ENCODE measurements around the gene HKDC1. TPM values are rescaled to one million over a fixed set of nuclear protein-coding genes. Genes with fewer than 3 reads are reported as not detected.
"Not testable (repeated sequence)": the region's sequence is repeated elsewhere in the genome, so short reads cannot be mapped to it uniquely, and the experiment has no call there.

Gene HKDC1
- total RNA-seq, 4 donors from 2014 or later = 0.06 to 1.5 (median 0.17) TPM; not detected in 1

DNA sequence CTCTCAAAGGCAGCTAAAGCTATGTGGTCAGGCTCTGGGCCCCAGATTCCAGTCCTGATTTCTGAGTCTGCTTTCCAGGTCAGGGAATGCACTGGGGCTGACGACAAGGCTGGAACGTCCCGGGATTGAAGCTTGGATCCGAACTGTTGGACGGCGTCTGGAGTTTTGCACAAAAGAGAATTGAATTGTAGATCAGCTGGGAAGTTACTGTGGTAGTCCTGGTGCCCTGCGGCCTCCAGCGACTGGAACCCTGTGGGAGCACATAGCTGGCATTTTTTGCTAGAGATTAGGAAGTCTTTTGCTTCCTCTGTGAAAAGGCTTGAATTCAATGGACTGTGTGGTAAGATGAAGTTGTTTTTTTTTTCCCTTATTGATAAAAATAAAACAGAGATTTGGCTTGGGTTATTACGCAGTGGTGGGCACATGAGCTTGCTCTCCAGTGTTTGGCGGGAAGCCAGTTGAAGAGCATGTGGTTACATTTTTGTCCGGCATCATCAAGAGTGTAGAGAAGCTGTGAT is 58.4 kb downstream of the HKDC1 start, which contains the start of gene HK1:
TSS of gene HK1 (plus strand) at position 51 of the 518 bp plus-strand sequence.
- H3K4me1 ChIP-seq = peaks cover 0 to 5% (median 0%) of the 10 kb centered on the region in 4 donors
- no peaks in the 10 kb centered on the region for H3K9me3 ChIP-seq

GRCh38 chr10:69279110-69279509 is 59.0 kb downstream of the HKDC1 start:
- intact Hi-C loops (cut with DNase I) = no loop called here
- DNase-seq (ENCODE audit: extremely low spot score) = no peak
- H3K36me3 ChIP-seq = no peaks in the 10 kb centered on the region
- H3K27me3 ChIP-seq = no peaks in the 10 kb centered on the region
- peaks cover 0 to 5% (median 0%) of the 10 kb centered on the region in 4 donors for H3K4me1 ChIP-seq
- TF ChIP-seq EP300 (IDR thresholded peaks at IDR 0.05) (no peak), CTCF (IDR thresholded peaks at IDR 0.05) (no peak)
- no peaks in the 10 kb centered on the region for H3K9me3 ChIP-seq
- no peak overlapping the region for H3K27ac ChIP-seq (replicated peaks in 1 of 4)
- WGBS = 85% methylated on average over 2 of the region's 2 CpGs
- no peak overlapping the region for H3K4me3 ChIP-seq

More for the DNA sequence above, 58.4 kb downstream of the HKDC1 start, which contains the start of gene HK1:
- no peak for DNase-seq (ENCODE audit: extremely low spot score)
- 56% methylated on average over 11 of the region's 11 CpGs for WGBS
- no peaks in the 10 kb centered on the region for H3K36me3 ChIP-seq
- no peaks in the 10 kb centered on the region for H3K27me3 ChIP-seq
- H3K4me3 ChIP-seq = no peak within 1 kb of the TSS
- H3K27ac ChIP-seq (replicated peaks in 1 of 4) = no peak within 1 kb of the TSS
- intact Hi-C loops (cut with DNase I) = no loop called here
- no peak for TF ChIP-seq CTCF (IDR thresholded peaks at IDR 0.05)
- TF ChIP-seq EP300 (IDR thresholded peaks at IDR 0.05) = no peak
- TF ChIP-seq POLR2A (IDR thresholded peaks at IDR 0.05; ENCODE audit: low read depth) = no peak
- no peak for TF ChIP-seq POLR2AphosphoS5 (IDR thresholded peaks at IDR 0.05)

DNA sequence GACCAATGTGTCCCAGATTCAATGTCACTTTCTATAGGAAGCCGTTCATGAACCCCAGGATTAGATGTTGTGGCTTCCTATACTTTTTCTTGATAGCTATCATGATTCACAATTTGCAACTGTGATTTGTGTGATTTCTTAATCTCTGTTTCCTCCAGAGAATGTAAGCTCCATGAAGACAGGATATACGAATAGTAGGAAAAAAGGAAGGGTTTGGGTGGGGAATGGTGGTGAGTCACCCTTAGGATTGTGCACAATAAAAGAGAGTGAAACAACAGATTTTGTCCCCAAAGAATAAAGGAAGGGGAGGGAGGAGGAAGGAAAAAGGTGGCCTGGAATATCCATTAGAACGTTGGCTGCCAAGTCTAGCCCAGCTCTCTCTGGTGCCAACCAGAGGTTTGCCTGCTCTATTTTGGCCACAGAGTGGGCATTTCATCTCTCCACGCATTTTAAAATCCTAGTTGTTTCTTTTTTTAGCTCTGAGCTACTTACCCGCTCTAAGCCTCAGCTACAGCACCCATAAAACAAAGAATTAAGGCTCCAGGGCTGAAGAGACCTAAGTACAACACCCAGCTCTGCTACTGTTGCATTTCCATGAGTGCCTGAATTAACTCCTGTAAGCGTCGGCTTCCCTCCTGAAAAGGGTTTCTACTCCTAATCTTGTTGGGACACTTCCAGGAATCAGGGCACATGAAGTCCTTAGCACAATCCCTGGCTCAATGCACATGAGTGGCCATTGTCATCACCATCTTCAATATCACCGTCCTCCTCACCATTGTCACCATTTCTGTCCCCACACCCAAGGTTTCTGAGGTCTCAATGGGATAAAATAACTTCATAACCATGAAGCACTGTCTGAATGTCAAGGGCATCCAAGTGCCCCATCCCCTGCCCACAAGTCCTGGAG is 61.6 kb downstream of the HKDC1 start:
- H3K36me3 ChIP-seq = no peaks in the 10 kb centered on the region
- H3K27ac ChIP-seq (replicated peaks in 1 of 4) = no peak overlapping the region
- 83% methylated on average over 8 of the region's 8 CpGs for WGBS
- no peaks in the 10 kb centered on the region for H3K9me3 ChIP-seq
- H3K4me1 ChIP-seq = peaks cover 0 to 5% (median 0%) of the 10 kb centered on the region in 4 donors
- no peak overlapping the region for H3K4me3 ChIP-seq
- H3K27me3 ChIP-seq = no peaks in the 10 kb centered on the region
- TF ChIP-seq POLR2A (IDR thresholded peaks at IDR 0.05; ENCODE audit: low read depth) = no peak
- TF ChIP-seq CTCF (IDR thresholded peaks at IDR 0.05) = no peak
- no peak for TF ChIP-seq POLR2AphosphoS5 (IDR thresholded peaks at IDR 0.05)
- TF ChIP-seq EP300 (IDR thresholded peaks at IDR 0.05) = no peak
- intact Hi-C loops (cut with DNase I) = no loop called here
- DNase-seq (ENCODE audit: extremely low spot score) = no peak

- intact Hi-C loops (cut with DNase I); H3K9me3 ChIP-seq; H3K4me3 ChIP-seq; H3K27me3 ChIP-seq; H3K4me1 ChIP-seq; H3K27ac ChIP-seq (replicated peaks in 1 of 4); DNase-seq (ENCODE audit: extremely low spot score); H3K36me3 ChIP-seq: not testable (repeated sequence)
- WGBS = 76% methylated on average over 6 of the region's 6 CpGs
Measured at GRCh38 chr10:69284402-69284801, 64.3 kb downstream of the HKDC1 start.

DNA sequence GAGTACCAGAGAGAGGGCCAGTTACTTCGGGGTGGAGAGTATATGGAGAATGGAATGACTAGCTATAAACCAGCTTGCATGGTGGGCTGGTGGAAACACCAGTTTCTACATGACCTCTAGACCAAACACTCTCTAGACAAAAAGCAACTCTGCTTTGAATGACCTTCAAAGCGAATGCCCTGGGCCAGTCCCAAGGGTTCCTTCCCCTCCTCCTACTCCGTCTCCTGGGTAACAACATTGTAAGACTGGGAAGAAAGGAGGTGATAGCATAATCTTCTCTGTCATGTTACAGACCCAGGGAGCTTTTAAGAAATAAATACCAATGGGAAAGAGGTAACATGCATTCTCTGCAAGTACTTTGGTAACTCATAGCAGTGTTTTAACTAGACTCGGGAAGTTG is 65.6 kb downstream of the HKDC1 start:
- H3K36me3 ChIP-seq = no peaks in the 10 kb centered on the region
- intact Hi-C loops (cut with DNase I) = no loop called here
- H3K4me3 ChIP-seq = no peak overlapping the region
- H3K9me3 ChIP-seq = no peaks in the 10 kb centered on the region
- no peaks in the 10 kb centered on the region for H3K4me1 ChIP-seq
- no peaks in the 10 kb centered on the region for H3K27me3 ChIP-seq
- DNase-seq (ENCODE audit: extremely low spot score) = no peak
- WGBS = 91% methylated on average over 4 of the region's 4 CpGs
- no peak for TF ChIP-seq POLR2AphosphoS5 (IDR thresholded peaks at IDR 0.05)
- TF ChIP-seq POLR2A (IDR thresholded peaks at IDR 0.05; ENCODE audit: low read depth) = no peak
- no peak for TF ChIP-seq CTCF (IDR thresholded peaks at IDR 0.05)
- TF ChIP-seq EP300 (IDR thresholded peaks at IDR 0.05) = no peak
- H3K27ac ChIP-seq (replicated peaks in 1 of 4) = no peak overlapping the region

Data from esophagus muscularis mucosa (tissue), 4 donors.